Stimulated activated CD8-positive, alpha-beta memory T cell treated with anti-CD3 and anti-CD28 coated beads, Interleukin-7, amount 100 ng/mL, for 4 hours (primary cell): ENCODE results near the gene ARL15.

Experiments used
- DNase-seq, 2 donors: peaks; one replicate each; pipeline ENCODE4 v3.0.0-alpha.2; 2020; ENCODE audit warnings: low read depth in 2 of 2

The ARL15 gene

DNA sequence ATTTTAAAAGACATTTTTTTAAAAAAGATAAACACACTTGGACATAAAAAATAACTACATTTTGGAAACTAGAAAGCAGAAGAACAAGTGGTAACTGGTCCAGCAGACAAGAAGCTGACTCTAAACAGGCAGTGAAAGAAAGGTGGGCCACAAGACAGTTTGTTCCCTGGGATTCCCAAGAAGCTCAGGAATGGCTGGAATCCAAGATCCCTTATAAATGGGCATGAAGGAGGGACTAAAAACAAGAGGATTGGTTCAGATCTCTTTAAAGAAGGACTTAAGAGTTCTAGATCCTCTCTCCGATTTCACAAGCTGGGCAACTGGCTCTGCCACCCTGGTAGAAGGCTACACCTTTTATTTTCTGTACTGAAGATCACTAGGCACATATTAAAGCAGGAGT, 102.8 kb downstream of the ARL15 start:
- DNase-seq = no peak

- no peak for DNase-seq
Measured at GRCh38 chr5:54206580-54207229, 103.7 kb downstream of the ARL15 start.

GRCh38 chr5:54205918-54206317, 104.5 kb downstream of the ARL15 start:
- no peak for DNase-seq

DNA sequence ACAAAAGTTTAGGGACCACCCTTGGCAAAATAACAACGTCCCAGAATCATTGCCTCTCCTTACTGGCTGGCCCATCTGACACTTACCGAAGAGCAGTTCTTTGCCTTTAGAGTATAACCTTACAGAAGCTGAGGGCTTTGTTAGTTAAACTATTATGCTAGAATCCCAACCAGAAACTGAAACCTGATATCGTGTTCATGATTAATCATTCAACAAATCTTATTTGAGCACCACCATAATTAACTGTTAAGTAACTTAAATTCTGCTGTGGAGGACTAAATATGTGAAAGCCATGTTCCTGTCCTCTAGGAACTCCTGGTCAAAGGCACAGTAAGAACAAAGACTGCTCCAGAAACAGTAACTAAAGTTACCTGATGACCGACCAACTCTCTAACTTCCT, 104.9 kb downstream of the ARL15 start:
- DNase-seq = no peak

DNA sequence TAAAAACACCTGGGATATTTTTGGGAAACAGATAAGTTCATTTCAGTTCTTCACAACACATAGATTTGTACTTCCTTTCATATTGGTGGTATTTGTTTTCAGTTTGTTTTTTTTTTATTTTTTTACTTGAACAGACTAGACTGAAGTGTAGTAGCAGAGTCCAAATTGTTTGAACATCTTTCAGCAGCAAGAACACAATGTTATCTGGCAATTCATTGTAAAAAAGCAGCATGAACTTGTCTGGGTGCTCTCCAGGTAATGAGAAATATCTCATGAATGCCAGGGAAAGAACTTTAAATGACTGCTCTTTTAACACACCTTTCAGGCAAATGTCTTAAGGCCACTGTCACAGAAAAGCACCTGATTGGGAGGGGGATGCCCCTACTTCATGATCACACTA, 113.4 kb downstream of the ARL15 start:
- no peak for DNase-seq

- DNase-seq = no peak
Measured at GRCh38 chr5:54195701-54196100, 114.7 kb downstream of the ARL15 start.

DNA sequence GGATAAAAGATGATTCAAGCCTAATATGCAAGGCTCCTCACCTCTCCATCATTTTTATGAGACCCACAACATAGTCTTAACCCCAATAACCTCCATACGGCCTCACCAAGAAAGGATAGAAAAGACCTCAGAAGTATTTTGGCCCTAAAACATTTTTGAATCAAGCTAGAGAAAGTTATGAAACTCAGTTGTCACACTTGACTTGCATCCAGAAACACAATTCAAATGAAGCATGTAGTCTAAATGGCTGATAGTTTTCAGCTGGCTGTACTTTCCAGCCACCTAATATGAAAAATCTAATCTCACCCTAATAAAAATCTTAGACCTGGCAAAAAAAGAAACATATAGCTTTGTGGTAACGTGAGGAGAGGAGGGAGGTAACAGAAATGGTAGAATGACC, 116.1 kb downstream of the ARL15 start:
- no peak for DNase-seq

DNA sequence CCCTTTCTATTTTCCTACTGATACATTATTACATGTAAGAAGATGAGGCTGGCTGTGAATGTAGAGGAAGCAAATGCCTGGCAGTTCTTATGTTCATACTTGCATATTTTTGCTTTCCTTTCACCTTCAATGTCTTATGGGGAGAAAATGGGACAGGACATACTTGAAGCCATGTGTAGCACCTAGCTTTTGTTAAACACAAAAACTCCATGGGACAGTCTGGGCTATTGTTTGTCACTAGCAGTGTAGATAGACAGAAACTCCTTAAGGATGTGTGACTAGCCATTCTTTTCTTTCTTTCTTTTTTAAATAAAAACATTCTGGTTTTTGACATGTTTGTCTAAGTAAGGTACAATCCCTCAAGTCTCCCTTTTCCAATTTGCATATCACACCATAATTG, 122.7 kb downstream of the ARL15 start:
- DNase-seq = no peak

- no peak for DNase-seq
Measured at GRCh38 chr5:54186912-54187445, 123.4 kb downstream of the ARL15 start.

GRCh38 chr5:54186108-54186507, 124.3 kb downstream of the ARL15 start:
- no peak for DNase-seq

DNA sequence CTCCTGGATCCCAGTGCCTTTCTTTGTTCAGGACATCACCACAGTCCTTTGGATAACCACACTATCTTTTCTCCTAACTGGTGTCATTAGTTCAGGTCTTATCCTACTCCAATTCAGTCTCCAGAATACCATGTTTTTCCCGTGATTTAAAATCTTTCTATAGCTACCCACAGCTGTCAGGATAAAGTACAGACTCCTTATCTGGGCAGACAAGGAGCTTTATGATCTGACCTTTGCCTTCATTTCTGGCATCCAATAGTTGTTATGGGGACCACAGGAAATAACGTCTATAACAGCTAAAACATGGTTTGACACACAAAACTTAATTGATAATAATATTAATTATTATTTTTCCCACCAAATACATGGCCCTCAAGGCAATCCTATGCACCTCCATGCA, 125.6 kb downstream of the ARL15 start:
- DNase-seq = no peak

- DNase-seq = no peak
Measured at GRCh38 chr5:54180630-54181031, 129.7 kb downstream of the ARL15 start.

- DNase-seq = no peak
Measured at GRCh38 chr5:54178991-54179390, 131.4 kb downstream of the ARL15 start.

DNA sequence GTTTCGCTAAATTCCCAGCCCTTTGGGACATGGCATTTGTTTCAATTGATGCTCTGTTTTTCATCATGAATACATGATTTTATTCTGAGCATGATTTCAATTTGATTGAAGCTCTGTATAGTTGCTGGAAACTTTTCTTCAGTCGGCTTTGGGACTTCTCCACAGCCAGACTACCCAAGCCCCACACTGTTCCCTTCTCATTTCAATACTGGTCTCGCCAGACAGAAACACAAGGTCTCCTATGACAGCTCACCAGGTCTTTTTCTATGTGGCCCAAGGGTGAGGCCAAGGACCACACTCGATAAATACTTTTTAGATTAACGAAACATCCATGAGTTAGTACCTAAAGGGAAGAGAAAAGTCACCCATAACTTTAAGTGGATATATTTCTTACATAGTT, 132.2 kb downstream of the ARL15 start:
- no peak for DNase-seq

DNA sequence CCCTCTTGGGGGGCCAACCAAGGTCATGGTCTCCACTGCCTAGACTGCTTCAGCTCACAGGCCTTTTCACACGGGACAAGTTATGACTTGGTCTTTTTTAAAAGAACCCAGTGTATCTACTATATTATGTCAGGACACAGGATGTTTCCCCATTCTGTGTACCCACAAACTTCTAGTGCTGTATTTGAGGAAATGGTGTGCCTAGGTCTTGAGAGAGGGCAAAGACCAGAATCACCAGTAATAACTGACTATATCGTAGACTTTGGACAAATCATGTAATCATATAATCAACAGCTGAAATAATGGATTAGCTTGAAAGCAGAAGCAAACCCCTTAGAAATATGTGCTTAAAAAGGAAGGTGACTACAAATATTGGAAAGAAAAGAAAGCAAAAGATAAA, 133.3 kb downstream of the ARL15 start:
- no peak for DNase-seq

- no peak for DNase-seq
Measured at GRCh38 chr5:54176066-54176830, 134.1 kb downstream of the ARL15 start.

DNA sequence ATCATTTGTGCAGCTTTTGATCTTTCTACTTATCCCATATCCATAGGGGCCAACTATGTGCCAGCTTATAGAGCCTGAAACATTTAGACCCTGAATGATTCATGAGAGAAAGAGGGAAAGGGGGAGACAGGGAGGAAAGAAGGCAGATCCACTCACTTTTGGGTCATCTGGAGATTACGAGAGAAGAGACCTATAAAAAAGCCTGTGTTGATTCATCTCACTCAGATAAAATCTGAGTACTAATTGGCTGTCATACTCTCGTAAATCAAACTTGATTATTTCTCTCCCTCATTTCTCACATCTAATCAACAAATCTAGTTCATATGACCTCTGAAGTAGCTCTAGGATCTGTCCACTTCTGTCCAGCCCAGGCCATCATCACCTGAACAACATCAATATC, 137.1 kb downstream of the ARL15 start:
- DNase-seq = no peak

- DNase-seq = no peak
Measured at GRCh38 chr5:54171645-54172384, 138.6 kb downstream of the ARL15 start.

DNA sequence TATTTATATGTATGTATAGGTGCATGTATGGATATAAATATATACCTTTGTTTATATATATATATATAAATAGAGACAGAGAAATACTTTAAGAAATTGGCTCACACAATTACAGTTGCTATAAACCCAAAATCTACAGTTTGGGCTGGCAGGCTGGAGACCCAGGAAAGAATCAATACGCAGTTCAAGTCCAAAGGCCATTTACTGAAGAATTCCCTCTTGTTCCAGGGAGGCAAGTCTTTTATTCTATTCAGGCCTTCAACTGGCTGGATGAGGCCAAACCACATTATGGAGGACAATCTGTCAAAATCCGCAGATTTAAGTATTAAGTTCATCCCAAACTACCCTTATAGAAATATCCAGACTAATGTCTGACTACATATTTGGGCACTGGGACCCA, 144.7 kb downstream of the ARL15 start:
- no peak for DNase-seq

GRCh38 chr5:54162184-54162583, 148.2 kb downstream of the ARL15 start:
- DNase-seq = no peak

DNA sequence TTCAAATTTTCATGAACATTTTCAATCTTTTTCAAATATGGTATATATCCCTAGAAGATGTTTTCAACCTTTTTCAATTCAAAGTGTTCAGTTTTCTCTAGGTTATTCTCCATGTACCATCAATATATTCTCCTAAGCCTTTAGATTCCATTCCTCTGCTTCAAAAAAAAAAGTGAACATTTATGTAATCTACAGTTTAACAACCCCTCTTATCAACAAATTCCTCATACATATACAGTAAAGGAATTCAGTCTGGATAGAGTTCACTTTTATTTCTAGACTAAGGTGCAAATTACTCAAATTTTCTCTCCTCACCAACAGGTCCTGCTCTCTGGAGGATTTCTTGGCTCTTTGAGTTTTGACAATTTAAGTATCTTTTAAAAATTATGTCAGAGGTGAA, 150.0 kb downstream of the ARL15 start:
- no peak for DNase-seq

GRCh38 chr5:54159893-54160195, 150.5 kb downstream of the ARL15 start:
- DNase-seq = no peak
